Measurements from ENCODE around the gene IL17RA.

IL17RA gene

DNA sequence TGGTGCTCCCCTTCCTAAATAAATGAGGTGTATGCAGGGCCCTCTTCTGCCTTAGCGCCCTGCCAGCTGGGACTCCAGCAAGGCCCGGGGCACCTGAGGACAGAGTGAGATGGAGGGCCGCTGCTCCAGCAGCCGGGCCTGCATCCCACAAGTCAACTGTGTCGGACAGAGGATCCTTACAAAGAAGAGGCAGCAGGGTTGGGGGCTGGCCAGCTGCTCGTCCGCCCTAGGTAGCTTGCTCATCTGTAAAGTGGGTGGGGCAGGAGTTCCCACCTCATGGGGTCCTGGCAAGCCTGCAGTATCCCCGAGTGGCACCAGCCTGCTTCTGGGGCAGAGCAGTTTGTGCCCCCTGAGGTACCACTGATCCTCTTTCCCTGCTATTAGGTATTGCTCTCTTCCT, 28.8 kb downstream of the IL17RA start:
- DNase-seq (ENCODE audit: extremely low read depth, low read depth): no peak
- TF ChIP-seq, protein P1, sequence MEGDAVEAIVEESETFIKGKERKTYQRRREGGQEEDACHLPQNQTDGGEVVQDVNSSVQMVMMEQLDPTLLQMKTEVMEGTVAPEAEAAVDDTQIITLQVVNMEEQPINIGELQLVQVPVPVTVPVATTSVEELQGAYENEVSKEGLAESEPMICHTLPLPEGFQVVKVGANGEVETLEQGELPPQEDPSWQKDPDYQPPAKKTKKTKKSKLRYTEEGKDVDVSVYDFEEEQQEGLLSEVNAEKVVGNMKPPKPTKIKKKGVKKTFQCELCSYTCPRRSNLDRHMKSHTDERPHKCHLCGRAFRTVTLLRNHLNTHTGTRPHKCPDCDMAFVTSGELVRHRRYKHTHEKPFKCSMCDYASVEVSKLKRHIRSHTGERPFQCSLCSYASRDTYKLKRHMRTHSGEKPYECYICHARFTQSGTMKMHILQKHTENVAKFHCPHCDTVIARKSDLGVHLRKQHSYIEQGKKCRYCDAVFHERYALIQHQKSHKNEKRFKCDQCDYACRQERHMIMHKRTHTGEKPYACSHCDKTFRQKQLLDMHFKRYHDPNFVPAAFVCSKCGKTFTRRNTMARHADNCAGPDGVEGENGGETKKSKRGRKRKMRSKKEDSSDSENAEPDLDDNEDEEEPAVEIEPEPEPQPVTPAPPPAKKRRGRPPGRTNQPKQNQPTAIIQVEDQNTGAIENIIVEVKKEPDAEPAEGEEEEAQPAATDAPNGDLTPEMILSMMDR (IDR thresholded peaks at IDR 0.05; ENCODE audit: low read depth, low read length): no peak

DNA sequence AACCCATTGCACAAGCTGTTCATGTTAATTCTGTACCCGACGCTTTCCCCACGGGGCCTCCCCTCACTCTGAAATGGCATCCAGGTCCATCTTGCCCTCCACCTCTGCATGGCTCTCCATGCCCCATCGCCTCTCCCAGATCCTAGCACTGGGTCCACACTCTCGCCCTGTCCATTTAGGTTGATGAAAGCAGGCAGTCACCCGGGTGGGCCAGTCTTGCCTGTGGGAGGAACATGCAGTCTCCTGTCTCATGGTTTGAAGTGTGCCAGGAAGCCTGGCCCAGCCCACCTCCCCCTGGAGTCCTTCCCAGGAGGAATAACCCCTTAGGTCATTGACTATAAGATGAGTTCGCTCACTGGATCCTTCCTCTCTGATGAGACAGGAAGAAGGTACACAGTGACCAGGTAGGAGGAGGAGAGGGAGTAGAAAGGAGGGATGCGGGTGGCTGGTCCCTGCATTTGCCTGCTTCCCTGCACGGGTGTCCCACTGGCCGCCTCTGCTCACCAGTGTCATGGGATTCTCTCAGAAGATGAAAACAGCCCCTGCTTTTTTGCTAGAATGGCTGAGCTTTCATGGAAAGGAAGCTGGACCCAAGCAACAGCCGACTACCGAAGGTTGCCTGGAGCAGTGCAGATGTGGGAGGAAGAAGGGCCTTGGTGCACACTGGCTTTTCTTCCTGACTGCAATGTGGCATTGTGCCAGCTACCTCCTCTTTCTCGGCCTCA, 29.5 kb downstream of the IL17RA start:
- DNase-seq (ENCODE audit: extremely low read depth, low read depth): no peak
- TF ChIP-seq, protein P1 (IDR thresholded peaks at IDR 0.05; ENCODE audit: low read depth, low read length): no peak

GRCh38 chr22:17114898-17115235, 30.1 kb downstream of the IL17RA start:
- no peak for DNase-seq (ENCODE audit: extremely low read depth, low read depth)
- TF ChIP-seq, protein P1 (IDR thresholded peaks at IDR 0.05; ENCODE audit: low read depth, low read length): no peak

GRCh38 chr22:17115236-17115635, 30.4 kb downstream of the IL17RA start:
- TF ChIP-seq, protein P1 (IDR thresholded peaks at IDR 0.05; ENCODE audit: low read depth, low read length): no peak
- DNase-seq (ENCODE audit: extremely low read depth, low read depth): no peak

DNA sequence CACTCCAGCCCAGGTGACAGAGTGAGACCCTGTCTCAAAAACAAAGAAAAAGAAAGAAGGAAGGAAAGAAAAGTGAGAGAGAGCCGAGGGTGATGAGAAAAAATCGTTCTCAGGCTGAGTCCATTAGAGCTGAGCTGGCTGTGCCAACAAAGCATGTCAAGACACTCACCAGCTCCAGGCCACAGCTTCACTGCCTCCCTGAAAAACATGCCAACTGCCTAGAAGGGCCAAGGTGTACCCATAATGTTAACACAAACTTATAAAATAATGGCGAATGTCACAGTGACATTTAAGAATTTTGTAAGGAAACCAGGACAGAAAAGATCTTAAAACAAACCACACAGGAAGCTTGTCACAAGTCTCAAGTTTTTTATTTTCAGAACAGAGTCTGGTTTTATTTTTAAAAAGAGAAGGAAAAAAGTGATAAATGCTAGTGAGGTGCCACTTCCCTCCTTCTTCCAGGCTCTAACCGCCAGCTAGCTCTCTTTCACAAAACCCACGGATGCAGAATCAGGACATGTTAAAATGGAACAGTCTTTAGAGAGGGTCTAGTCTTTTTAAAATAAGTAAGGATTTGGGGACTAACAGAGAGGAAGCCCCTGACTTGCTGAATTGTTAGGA, 31.3 kb downstream of the IL17RA start:
- TF ChIP-seq, protein P1 (IDR thresholded peaks at IDR 0.05; ENCODE audit: low read depth, low read length): no peak
- no peak for DNase-seq (ENCODE audit: extremely low read depth, low read depth)

DNA sequence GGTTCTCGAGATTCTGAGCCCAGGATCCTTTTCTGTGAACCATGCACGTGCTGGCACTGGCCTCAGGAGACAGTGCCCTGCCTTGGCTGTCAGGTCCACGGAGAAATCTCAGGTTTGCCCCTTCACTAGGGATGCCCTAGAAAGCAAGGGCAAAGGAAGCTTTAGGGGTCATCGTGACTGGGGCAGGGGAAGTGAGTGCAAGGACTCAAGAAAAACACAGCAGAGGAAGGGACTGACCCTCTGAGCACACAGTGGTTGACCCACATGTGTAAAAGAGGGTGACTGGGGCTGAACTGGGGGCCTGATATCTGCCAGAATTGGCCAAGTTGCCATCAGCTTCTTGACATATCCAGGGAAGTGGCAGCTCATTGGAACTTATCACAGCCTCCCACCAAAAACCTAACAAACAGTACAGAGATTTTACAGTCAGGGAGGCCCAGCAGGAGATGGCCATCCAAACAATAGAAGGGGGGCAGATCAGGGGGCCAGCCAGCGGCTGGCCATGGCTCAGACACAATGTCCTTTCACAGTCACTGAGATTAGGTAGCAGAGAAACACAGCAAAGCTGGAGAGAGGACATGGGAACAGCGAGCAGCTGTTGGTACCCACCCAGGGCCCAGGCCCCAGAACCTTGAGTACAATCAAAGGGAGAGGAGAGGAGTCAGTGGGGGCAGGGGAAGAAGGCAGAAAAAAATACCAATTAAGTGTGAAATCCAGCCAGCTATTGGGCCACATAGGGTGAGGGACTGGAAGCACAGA, 32.0 kb downstream of the IL17RA start:
- TF ChIP-seq, protein P1 (IDR thresholded peaks at IDR 0.05; ENCODE audit: low read depth, low read length): no peak
- no peak for DNase-seq (ENCODE audit: extremely low read depth, low read depth)

- TF ChIP-seq, protein P1 (IDR thresholded peaks at IDR 0.05; ENCODE audit: low read depth, low read length): no peak
- DNase-seq (ENCODE audit: extremely low read depth, low read depth): no peak
These were observed 32.6 kb downstream of the IL17RA start for GRCh38 chr22:17117400-17117799.

Data from AG09319 (cell line).